ENCODE data around the gene DYTN. TPM values are rescaled to one million over a fixed set of nuclear protein-coding genes. Genes with fewer than 3 reads are reported as not detected.

The DYTN gene
- total and polyA plus RNA-seq, 4 donors: not detected

- DNase-seq: no peak
- intact Hi-C loops (cut with DNase I): no loop called here
- H3K36me3 ChIP-seq (ENCODE audit: control insufficient read depth in 1 of 2, insufficient read depth in 2 of 2, low read length in 1 of 2): no peaks in the 10 kb centered on the region
- no peaks in the 10 kb centered on the region for H3K9me3 ChIP-seq (ENCODE audit: control insufficient read depth, low read length)
- no peak for ATAC-seq (ENCODE audit: low FRiP score)
- H3K4me1 ChIP-seq (ENCODE audit: control insufficient read depth in 1 of 2, insufficient read depth in 2 of 2, low read length in 2 of 2): no peaks in the 10 kb centered on the region
- peaks cover 0 to 2% of the 10 kb centered on the region in 2 donors for H3K27me3 ChIP-seq (ENCODE audit: control insufficient read depth in 1 of 2, insufficient read depth in 2 of 2, low read length in 1 of 2)
- no peak overlapping the region for H3K4me3 ChIP-seq (ENCODE audit: low read length in 2 of 2)
- H3K27ac ChIP-seq (ENCODE audit: low read depth in 1 of 2, low read length in 2 of 2): no peak overlapping the region
- 29 to 44% methylated on average over 3 of the region's 3 CpGs for WGBS, 2 donors
Measured at GRCh38 chr2:206641226-206641625, 77.0 kb downstream of the DYTN start.

- DNase-seq (no peak), ATAC-seq (ENCODE audit: low FRiP score) (no peak)
- intact Hi-C loops (cut with DNase I): no loop called here
- Histone ChIP-seq H3K27ac (ENCODE audit: low read depth in 1 of 2, low read length in 2 of 2) (no peak overlapping the region), H3K36me3 (ENCODE audit: control insufficient read depth in 1 of 2, insufficient read depth in 2 of 2, low read length in 1 of 2) (no peaks in the 10 kb centered on the region), H3K4me3 (ENCODE audit: low read length in 2 of 2) (no peak overlapping the region), H3K27me3 (ENCODE audit: control insufficient read depth in 1 of 2, insufficient read depth in 2 of 2, low read length in 1 of 2) (peaks cover 0 to 2% of the 10 kb centered on the region in 2 donors), H3K9me3 (ENCODE audit: control insufficient read depth, low read length) (no peaks in the 10 kb centered on the region), H3K4me1 (ENCODE audit: control insufficient read depth in 1 of 2, insufficient read depth in 2 of 2, low read length in 2 of 2) (no peaks in the 10 kb centered on the region)
- WGBS, 2 donors: 41 to 45% methylated on average over 2 of the region's 2 CpGs
Measured at GRCh38 chr2:206639636-206640035, 78.6 kb downstream of the DYTN start.

GRCh38 chr2:206635015-206635414, 83.2 kb downstream of the DYTN start:
- Histone ChIP-seq H3K36me3 (ENCODE audit: control insufficient read depth in 1 of 2, insufficient read depth in 2 of 2, low read length in 1 of 2) (no peaks in the 10 kb centered on the region), H3K27ac (ENCODE audit: low read depth in 1 of 2, low read length in 2 of 2) (no peak overlapping the region), H3K27me3 (ENCODE audit: control insufficient read depth in 1 of 2, insufficient read depth in 2 of 2, low read length in 1 of 2) (no peaks in the 10 kb centered on the region), H3K4me1 (ENCODE audit: control insufficient read depth in 1 of 2, insufficient read depth in 2 of 2, low read length in 2 of 2) (no peaks in the 10 kb centered on the region), H3K4me3 (ENCODE audit: low read length in 2 of 2) (no peak overlapping the region), H3K9me3 (ENCODE audit: control insufficient read depth, low read length) (no peaks in the 10 kb centered on the region)
- 78 to 80% methylated on average over 1 of the region's 1 CpG for whole genome bisulfite sequencing, 2 donors
- ATAC-seq (ENCODE audit: low FRiP score) (no peak), DNase-seq (no peak)
- intact Hi-C loops (cut with DNase I): no loop called here

GRCh38 chr2:206631340-206631739, 86.9 kb downstream of the DYTN start:
- Histone ChIP-seq H3K27ac (ENCODE audit: low read depth in 1 of 2, low read length in 2 of 2) (no peak overlapping the region), H3K4me3 (ENCODE audit: low read length in 2 of 2) (no peak overlapping the region), H3K27me3 (ENCODE audit: control insufficient read depth in 1 of 2, insufficient read depth in 2 of 2, low read length in 1 of 2) (peaks cover 0 to 1% of the 10 kb centered on the region in 2 donors), H3K4me1 (ENCODE audit: control insufficient read depth in 1 of 2, insufficient read depth in 2 of 2, low read length in 2 of 2) (no peaks in the 10 kb centered on the region), H3K9me3 (ENCODE audit: control insufficient read depth, low read length) (no peaks in the 10 kb centered on the region), H3K36me3 (ENCODE audit: control insufficient read depth in 1 of 2, insufficient read depth in 2 of 2, low read length in 1 of 2) (no peaks in the 10 kb centered on the region)
- 48 to 51% methylated on average over 3 of the region's 3 CpGs for WGBS, 2 donors
- intact Hi-C loops (cut with DNase I): no loop called here
- no peak for DNase-seq
- no peak for ATAC-seq (ENCODE audit: low FRiP score)

- ATAC-seq (ENCODE audit: low FRiP score): no peak
- Histone ChIP-seq H3K4me3 (ENCODE audit: low read length in 2 of 2) (no peak overlapping the region), H3K36me3 (ENCODE audit: control insufficient read depth in 1 of 2, insufficient read depth in 2 of 2, low read length in 1 of 2) (no peaks in the 10 kb centered on the region), H3K27ac (ENCODE audit: low read depth in 1 of 2, low read length in 2 of 2) (no peak overlapping the region), H3K9me3 (ENCODE audit: control insufficient read depth, low read length) (no peaks in the 10 kb centered on the region), H3K4me1 (ENCODE audit: control insufficient read depth in 1 of 2, insufficient read depth in 2 of 2, low read length in 2 of 2) (no peaks in the 10 kb centered on the region), H3K27me3 (ENCODE audit: control insufficient read depth in 1 of 2, insufficient read depth in 2 of 2, low read length in 1 of 2) (peaks cover 0 to 1% of the 10 kb centered on the region in 2 donors)
- DNase-seq: no peak
- intact Hi-C loops (cut with DNase I): no loop called here
Measured at GRCh38 chr2:206627632-206628031, 90.6 kb downstream of the DYTN start.

GRCh38 chr2:206626108-206626507, 92.1 kb downstream of the DYTN start:
- WGBS, 2 donors: 61 to 64% methylated on average over 2 of the region's 2 CpGs
- no peak overlapping the region for H3K27ac ChIP-seq (ENCODE audit: low read depth in 1 of 2, low read length in 2 of 2)
- H3K27me3 ChIP-seq (ENCODE audit: control insufficient read depth in 1 of 2, insufficient read depth in 2 of 2, low read length in 1 of 2): peaks cover 0 to 1% of the 10 kb centered on the region in 2 donors
- DNase-seq (no peak), ATAC-seq (ENCODE audit: low FRiP score) (no peak)
- H3K4me3 ChIP-seq (ENCODE audit: low read length in 2 of 2): no peak overlapping the region
- H3K9me3 ChIP-seq (ENCODE audit: control insufficient read depth, low read length): no peaks in the 10 kb centered on the region
- intact Hi-C loops (cut with DNase I): no loop called here
- no peaks in the 10 kb centered on the region for H3K36me3 ChIP-seq (ENCODE audit: control insufficient read depth in 1 of 2, insufficient read depth in 2 of 2, low read length in 1 of 2)
- H3K4me1 ChIP-seq (ENCODE audit: control insufficient read depth in 1 of 2, insufficient read depth in 2 of 2, low read length in 2 of 2): no peaks in the 10 kb centered on the region

GRCh38 chr2:206619011-206619410, 99.2 kb downstream of the DYTN start:
- Histone ChIP-seq H3K27ac (ENCODE audit: low read depth in 1 of 2, low read length in 2 of 2) (no peak overlapping the region), H3K9me3 (ENCODE audit: control insufficient read depth, low read length) (no peaks in the 10 kb centered on the region), H3K4me3 (ENCODE audit: low read length in 2 of 2) (no peak overlapping the region), H3K27me3 (ENCODE audit: control insufficient read depth in 1 of 2, insufficient read depth in 2 of 2, low read length in 1 of 2) (no peaks in the 10 kb centered on the region), H3K36me3 (ENCODE audit: control insufficient read depth in 1 of 2, insufficient read depth in 2 of 2, low read length in 1 of 2) (no peaks in the 10 kb centered on the region), H3K4me1 (ENCODE audit: control insufficient read depth in 1 of 2, insufficient read depth in 2 of 2, low read length in 2 of 2) (no peaks in the 10 kb centered on the region)
- no peak for DNase-seq
- WGBS, 2 donors: 78 to 79% methylated on average over 3 of the region's 3 CpGs
- intact Hi-C loops (cut with DNase I): no loop called here
- no peak for ATAC-seq (ENCODE audit: low FRiP score)

GRCh38 chr2:206616151-206616550, 102.0 kb downstream of the DYTN start:
- 55 to 56% methylated on average over 2 of the region's 2 CpGs for WGBS, 2 donors

GRCh38 chr2:206615417-206616089, 102.6 kb downstream of the DYTN start:
- Histone ChIP-seq H3K27me3 (ENCODE audit: control insufficient read depth in 1 of 2, insufficient read depth in 2 of 2, low read length in 1 of 2) (no peaks in the 10 kb centered on the region), H3K9me3 (ENCODE audit: control insufficient read depth, low read length) (no peaks in the 10 kb centered on the region), H3K36me3 (ENCODE audit: control insufficient read depth in 1 of 2, insufficient read depth in 2 of 2, low read length in 1 of 2) (no peaks in the 10 kb centered on the region), H3K4me1 (ENCODE audit: control insufficient read depth in 1 of 2, insufficient read depth in 2 of 2, low read length in 2 of 2) (no peaks in the 10 kb centered on the region), H3K27ac (ENCODE audit: low read depth in 1 of 2, low read length in 2 of 2) (no peak overlapping the region), H3K4me3 (ENCODE audit: low read length in 2 of 2) (no peak overlapping the region)
- WGBS, 2 donors: 77 to 81% methylated on average over 7 of the region's 7 CpGs
- intact Hi-C loops (cut with DNase I): no loop called here
- DNase-seq (no peak), ATAC-seq (ENCODE audit: low FRiP score) (no peak)

More at GRCh38 chr2:206616151-206616550, 102.0 kb downstream of the DYTN start:
- H3K36me3 ChIP-seq (ENCODE audit: control insufficient read depth in 1 of 2, insufficient read depth in 2 of 2, low read length in 1 of 2): no peaks in the 10 kb centered on the region
- ATAC-seq (ENCODE audit: low FRiP score) (no peak), DNase-seq (no peak)
- H3K4me1 ChIP-seq (ENCODE audit: control insufficient read depth in 1 of 2, insufficient read depth in 2 of 2, low read length in 2 of 2): no peaks in the 10 kb centered on the region
- H3K27me3 ChIP-seq (ENCODE audit: control insufficient read depth in 1 of 2, insufficient read depth in 2 of 2, low read length in 1 of 2): no peaks in the 10 kb centered on the region
- H3K4me3 ChIP-seq (ENCODE audit: low read length in 2 of 2): no peak overlapping the region
- intact Hi-C loops (cut with DNase I): no loop called here
- no peak overlapping the region for H3K27ac ChIP-seq (ENCODE audit: low read depth in 1 of 2, low read length in 2 of 2)
- H3K9me3 ChIP-seq (ENCODE audit: control insufficient read depth, low read length): no peaks in the 10 kb centered on the region

Measured in aorta (tissue), 5 donors.